Ovary (tissue), 9 donors: ENCODE measurements around the gene COL28A1. TPM values are rescaled to one million over a fixed set of nuclear protein-coding genes. Genes with fewer than 3 reads are reported as not detected.

Experiments used
- DNase-seq, 5 donors: peaks; one replicate each; pipeline ENCODE4 v3.0.0-alpha.2; 2019 to 2020
- H3K27ac ChIP-seq, 2 donors: fragments of 200-600 bp; one replicate each; pipeline versions ENCODE4 v1.5.1 to v1.8.0; 2019 to 2022
- H3K27me3 ChIP-seq: fragments of 200-600 bp; one replicate; pipeline ENCODE4 v1.8.0; 2022
- H3K36me3 ChIP-seq: fragments of 200-600 bp; sonication (generic); one replicate; pipeline ENCODE4 v1.5.1; 2019
- H3K4me1 ChIP-seq: one replicate; pipeline ENCODE4 v1.8.1; 2013; ENCODE audit warnings: mild to moderate bottlenecking, moderate library complexity; ENCODE audit not compliant: insufficient read depth
- H3K4me3 ChIP-seq: fragments of 200-600 bp; sonication (generic); one replicate; pipeline ENCODE4 v1.5.1; 2017
- H3K9me3 ChIP-seq, 2 donors: fragments of 200-600 bp in 1 of 2; sonication (generic) in 1 of 2; one replicate each; pipeline versions ENCODE4 v1.5.1 to v1.8.1; 2013 to 2019; ENCODE audit warnings: mild to moderate bottlenecking in 1 of 2, moderate library complexity in 1 of 2
- CTCF ChIP-seq, 3 donors: fragments of 450-650 bp in 2 of 3; fragments of 200-600 bp in 1 of 3; IDR thresholded peaks; one replicate each; pipeline versions ENCODE4 v1.5.1 to v1.8.0; 2016 to 2022; ENCODE audit warnings: antibody characterized with exemption in 3 of 3, mild to moderate bottlenecking in 1 of 3
- EP300 ChIP-seq: sonication (generic); formaldehyde crosslinking; IDR thresholded peaks from one replicate; pipeline ENCODE4 v1.6.1; 2017; ENCODE audit warnings: antibody characterized with exemption
- POLR2A ChIP-seq: fragments of 450-650 bp; IDR thresholded peaks from one replicate; pipeline ENCODE4 v1.6.1; 2017; ENCODE audit warnings: antibody characterized with exemption, mild to moderate bottlenecking, moderate library complexity
- WGBS, 3 donors: extraction: QIAGEN DNeasy Blood & Tissue Kit in 1 of 3; methylation state at CpG; one replicate each; pipeline versions ENCODE4 v1.1.5 to v1.1.7; 2013 to 2017; 5-methylcytosine and 5-hydroxymethylcytosine counted together
- intact Hi-C, 4 donors: fragments of 100-400 bp; cut with DNase I; formaldehyde crosslinking; loops; one replicate each; pipeline versions ENCODE4 v1.11.0 to v1.15.1; 2022 to 2023
- polyA plus RNA-seq, 2 donors: library from polyadenylated mRNA; stranded (reverse); fragments of 200-250 nt in 1 of 2; fragments of 350-450 nt in 1 of 2; fragmentation: Illumina TruSeq in 1 of 2; extraction: RNeasy Lipid Tissue Mini Kit (QIAGEN cat#74804) in 1 of 2; gene quantifications; one replicate each; pipeline ENCODE4 v1.2.3, GENCODE V29; 2013 to 2014
- total RNA-seq, 7 donors: library from RNA; depleted of rRNA in 2 of 7; stranded (reverse); fragments of >200 nt in 2 of 7; fragmentation: NEBNext Ultra II Directional in 3 of 7; extraction: Animal tissue kit (Norgen Biotek cat#: 25700) in 3 of 7; gene quantifications; one replicate each; pipeline versions ENCODE4 v1.1.0 to v1.2.4, GENCODE V29; 2016 to 2023
- donor health status: DM: no; HTN: no; CAD: no; lungs with moderate emphysema.
- donor health status: DM: no; HTN: no; CAD: no.
- donor health status: Bipolar disorder and iron deficiency.
- donor health status: DM: yes; HTN: yes; CAD: no.
- donor health status: DM: no; HTN: no; CAD: no.
- donor health status: DM: yes; HTN: yes; CAD: no.

The COL28A1 gene
- total and polyA plus RNA-seq, 9 donors = 0.29 to 4.2 (median 1.4) TPM

- intact Hi-C loops = no loop called here
- Histone ChIP-seq H3K27ac (no peak overlapping the region), H3K27me3 (no peaks in the 10 kb centered on the region), H3K9me3 (no peaks in the 10 kb centered on the region), H3K36me3 (no peaks in the 10 kb centered on the region), H3K4me1 (no peaks in the 10 kb centered on the region), H3K4me3 (no peak overlapping the region)
- 92 to 98% (median 93%) methylated on average over 2 of the region's 2 CpGs for whole genome bisulfite sequencing, 3 donors
- DNase-seq = no peak
- TF ChIP-seq CTCF (IDR thresholded peaks at IDR 0.05) = no peak
- no peak for TF ChIP-seq POLR2A
- no peak for TF ChIP-seq EP300
Observed at GRCh38 chr7:7526006-7526405, 9.7 kb downstream of the COL28A1 start.

GRCh38 chr7:7524121-7524520 is 11.6 kb downstream of the COL28A1 start:
- H3K27me3 ChIP-seq = no peaks in the 10 kb centered on the region
- no peaks in the 10 kb centered on the region for H3K4me1 ChIP-seq
- TF ChIP-seq EP300 (no peak), POLR2A (no peak), CTCF (IDR thresholded peaks at IDR 0.05) (no peak)
- H3K27ac ChIP-seq = no peak overlapping the region
- no peaks in the 10 kb centered on the region for H3K36me3 ChIP-seq
- intact Hi-C loops = no loop called here
- H3K4me3 ChIP-seq = no peak overlapping the region
- no peak for DNase-seq
- H3K9me3 ChIP-seq = no peaks in the 10 kb centered on the region
- 70 to 74% (median 71%) methylated on average over 3 of the region's 3 CpGs for WGBS, 3 donors

GRCh38 chr7:7522421-7522820 is 13.3 kb downstream of the COL28A1 start:
- no peaks in the 10 kb centered on the region for H3K9me3 ChIP-seq

GRCh38 chr7:7521259-7521658 is 14.4 kb downstream of the COL28A1 start:
- Histone ChIP-seq H3K27ac (no peak overlapping the region), H3K36me3 (no peaks in the 10 kb centered on the region), H3K4me3 (no peak overlapping the region), H3K9me3 (no peaks in the 10 kb centered on the region), H3K27me3 (no peaks in the 10 kb centered on the region), H3K4me1 (no peaks in the 10 kb centered on the region)
- DNase-seq = no peak
- TF ChIP-seq EP300 (no peak), CTCF (IDR thresholded peaks at IDR 0.05) (no peak), POLR2A (no peak)
- intact Hi-C loops = no loop called here
- 74 to 80% (median 78%) methylated on average over 3 of the region's 3 CpGs for WGBS, 3 donors

More at GRCh38 chr7:7522421-7522820, 13.3 kb downstream of the COL28A1 start:
- Histone ChIP-seq H3K4me1 (no peaks in the 10 kb centered on the region), H3K4me3 (no peak overlapping the region), H3K27me3 (no peaks in the 10 kb centered on the region), H3K36me3 (no peaks in the 10 kb centered on the region), H3K27ac (no peak overlapping the region)
- TF ChIP-seq CTCF (IDR thresholded peaks at IDR 0.05) (no peak), POLR2A (no peak), EP300 (no peak)
- intact Hi-C loops = no loop called here
- DNase-seq = no peak
- 85 to 92% (median 87%) methylated on average over 3 of the region's 3 CpGs for WGBS, 3 donors

GRCh38 chr7:7519528-7519927 is 16.1 kb downstream of the COL28A1 start:
- Histone ChIP-seq H3K4me3 (no peak overlapping the region), H3K36me3 (no peaks in the 10 kb centered on the region), H3K9me3 (no peaks in the 10 kb centered on the region), H3K27ac (no peak overlapping the region), H3K27me3 (no peaks in the 10 kb centered on the region), H3K4me1 (no peaks in the 10 kb centered on the region)
- no peak for TF ChIP-seq EP300
- no peak for TF ChIP-seq POLR2A
- TF ChIP-seq CTCF (IDR thresholded peaks at IDR 0.05) = no peak
- 27 to 51% (median 50%) methylated on average over 2 of the region's 2 CpGs for WGBS, 3 donors
- no peak for DNase-seq
- intact Hi-C loops = no loop called here
